ENCODE measurements around the gene PRORP.

DNA sequence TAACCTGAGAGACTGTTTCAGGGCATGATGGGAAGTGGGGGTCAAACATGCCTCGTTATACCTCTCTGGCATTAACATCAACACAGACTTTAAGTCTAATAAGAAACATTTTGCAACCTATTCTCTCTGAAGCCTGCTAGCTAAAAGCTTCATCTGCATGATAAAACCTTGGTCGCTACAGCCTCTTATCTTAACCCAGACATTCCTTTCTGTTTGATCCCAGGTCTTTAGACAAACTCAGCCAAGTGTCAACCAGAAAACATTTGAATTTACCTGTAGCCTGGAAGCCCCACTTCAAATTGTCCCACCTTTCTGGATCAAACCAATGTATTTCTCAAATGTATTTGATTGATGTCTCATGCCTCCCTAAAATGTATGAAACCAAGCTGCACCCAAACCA, 9.7 kb upstream of the PRORP start:
- TF ChIP-seq, protein P1, sequence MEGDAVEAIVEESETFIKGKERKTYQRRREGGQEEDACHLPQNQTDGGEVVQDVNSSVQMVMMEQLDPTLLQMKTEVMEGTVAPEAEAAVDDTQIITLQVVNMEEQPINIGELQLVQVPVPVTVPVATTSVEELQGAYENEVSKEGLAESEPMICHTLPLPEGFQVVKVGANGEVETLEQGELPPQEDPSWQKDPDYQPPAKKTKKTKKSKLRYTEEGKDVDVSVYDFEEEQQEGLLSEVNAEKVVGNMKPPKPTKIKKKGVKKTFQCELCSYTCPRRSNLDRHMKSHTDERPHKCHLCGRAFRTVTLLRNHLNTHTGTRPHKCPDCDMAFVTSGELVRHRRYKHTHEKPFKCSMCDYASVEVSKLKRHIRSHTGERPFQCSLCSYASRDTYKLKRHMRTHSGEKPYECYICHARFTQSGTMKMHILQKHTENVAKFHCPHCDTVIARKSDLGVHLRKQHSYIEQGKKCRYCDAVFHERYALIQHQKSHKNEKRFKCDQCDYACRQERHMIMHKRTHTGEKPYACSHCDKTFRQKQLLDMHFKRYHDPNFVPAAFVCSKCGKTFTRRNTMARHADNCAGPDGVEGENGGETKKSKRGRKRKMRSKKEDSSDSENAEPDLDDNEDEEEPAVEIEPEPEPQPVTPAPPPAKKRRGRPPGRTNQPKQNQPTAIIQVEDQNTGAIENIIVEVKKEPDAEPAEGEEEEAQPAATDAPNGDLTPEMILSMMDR (conservative IDR thresholded peaks at IDR 0.05 in 1 of 2, IDR thresholded peaks at IDR 0.05 in 1 of 2; ENCODE audit: extremely low read depth in 1 of 2, insufficient read depth in 1 of 2, low read depth in 1 of 2, low read length in 2 of 2) = no peak
- TF ChIP-seq EZH2 (IDR thresholded peaks at IDR 0.05; ENCODE audit: borderline replicate concordance, low read length) = no peak

Measured in mammary epithelial cell (primary cell).